Suppressor macrophage (primary cell): ENCODE results near the gene BOLA3.
A peak's percentile ranks its signal among the peaks of the same experiment; 100 is the strongest.
"Not testable (repeated sequence)": the region's sequence is repeated elsewhere in the genome, so short reads cannot be mapped to it uniquely, and the experiment has no call there.

Experiments
- DNase-seq, 4 experiments: peaks; one replicate each; pipeline ENCODE4 v3.0.0-alpha.2; 2020 to 2022
- total RNA-seq, 17 experiments: gene quantifications; one replicate each; lab custom pipeline; 2026; ENCODE audit warnings: mixed read lengths in 6 of 17, inconsistent platforms in 3 of 17; lab: John Stamatoyannopoulos, UW

Gene BOLA3
- total RNA-seq: 10.3 to 28.8 (median 20.9) reads per million in 17 experiments

- peak; percentile 91 to 96 (median 93) for DNase-seq
These were observed at the start of gene BOLA3 for GRCh38 chr2:74147727-74148456. TSS of gene BOLA3 (minus strand) at chr2:74147912. CDS start at chr2:74147874, 38 bp downstream.

DNA sequence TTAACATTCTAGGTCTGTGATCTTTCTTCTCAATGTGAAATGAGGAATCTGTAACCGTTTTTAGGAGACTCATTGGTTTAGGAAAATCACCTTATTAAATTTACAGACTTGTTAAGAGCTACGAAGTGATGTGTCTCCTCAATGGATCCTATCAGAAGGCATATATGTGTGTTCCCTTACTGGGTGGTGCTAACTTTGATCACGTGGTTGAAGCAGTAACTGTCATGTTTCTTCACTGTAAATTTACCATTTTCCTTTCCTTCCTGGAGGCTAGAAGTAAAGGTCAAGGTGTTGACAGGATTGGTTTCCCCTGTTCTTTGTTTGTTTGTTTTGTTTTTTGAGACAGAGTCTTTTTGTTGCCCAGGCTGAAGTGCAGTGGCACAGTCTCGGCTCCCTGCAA, 49.3 kb upstream of the BOLA3 start:
- no peak for DNase-seq

- no peak for DNase-seq
These were observed 47.1 kb upstream of the BOLA3 start for GRCh38 chr2:74194799-74195198.

DNA sequence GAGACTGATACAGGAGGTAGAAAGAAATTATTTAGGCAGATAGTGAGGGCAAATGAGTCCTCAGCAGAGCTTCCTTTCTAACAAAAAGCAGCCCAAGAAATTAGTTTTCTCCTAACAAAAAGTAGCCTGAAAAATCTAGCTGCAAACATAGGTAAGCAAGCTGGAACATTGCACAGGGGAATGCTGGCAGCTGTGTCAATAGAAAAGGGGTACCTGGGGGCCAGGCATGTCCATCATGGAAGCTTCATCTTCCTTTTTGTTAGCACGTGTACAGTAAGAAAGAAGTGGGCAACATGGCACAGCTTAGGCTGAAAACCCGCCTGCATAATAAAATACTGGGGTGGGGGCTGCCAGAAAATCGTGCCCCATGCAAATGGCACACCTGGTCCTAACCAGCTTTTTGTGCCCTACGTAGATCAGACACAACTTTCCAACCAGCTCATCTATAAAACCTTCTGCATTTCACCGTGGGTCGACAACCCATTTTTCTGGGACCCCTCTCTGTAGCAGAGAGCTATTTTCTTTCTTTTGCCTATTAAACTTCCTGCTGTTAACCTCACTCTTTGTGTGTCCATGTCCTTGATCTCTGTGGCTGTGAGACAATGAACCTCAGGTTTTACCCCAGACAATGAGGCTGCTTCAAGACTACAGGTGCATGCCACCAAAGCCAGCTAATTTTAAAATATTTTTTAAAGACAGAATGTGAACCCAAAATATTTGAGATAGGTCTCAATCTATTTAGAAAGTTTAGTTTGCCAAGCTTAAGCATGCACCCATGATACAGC, 44.1 kb upstream of the BOLA3 start:
- DNase-seq: no peak

GRCh38 chr2:74188696-74189095, 41.0 kb upstream of the BOLA3 start:
- DNase-seq: no peak

DNA sequence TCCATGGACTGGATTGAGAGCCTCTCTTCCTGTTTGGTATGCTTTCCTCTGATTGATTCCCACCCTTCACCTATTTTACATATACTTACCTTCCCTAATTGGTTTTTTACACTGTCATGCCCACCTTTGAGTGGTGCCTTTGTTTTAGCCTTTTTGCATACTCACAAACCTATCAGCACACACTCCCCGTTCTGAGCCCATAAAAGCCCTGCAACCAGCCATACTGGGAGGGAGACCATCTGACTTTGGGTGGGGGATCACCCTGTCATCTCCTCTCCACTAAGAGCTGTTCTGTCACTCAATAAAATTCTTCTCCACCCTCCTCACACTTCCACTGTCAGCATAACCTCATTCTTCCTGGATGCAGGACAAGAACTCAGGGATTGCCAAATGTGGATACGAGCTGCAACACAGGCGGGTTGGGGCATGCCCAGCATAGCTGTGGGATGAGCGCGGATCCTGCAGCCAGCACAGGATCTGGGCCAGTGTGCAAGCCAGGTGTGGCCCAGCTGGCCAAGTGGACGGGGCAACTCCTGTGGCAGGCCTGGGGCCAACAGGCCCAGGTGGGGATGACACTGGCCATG, 40.4 kb upstream of the BOLA3 start:
- peak in 1 of 4 experiments; percentile 38 for DNase-seq

GRCh38 chr2:74186706-74187105, 39.0 kb upstream of the BOLA3 start:
- not testable (repeated sequence) for DNase-seq

GRCh38 chr2:74186038-74186437, 38.3 kb upstream of the BOLA3 start:
- peak; percentile 92 to 98 (median 94) for DNase-seq

- DNase-seq: peak in 1 of 4 experiments; percentile 30
These were observed 36.2 kb upstream of the BOLA3 start for GRCh38 chr2:74183878-74184277.

DNA sequence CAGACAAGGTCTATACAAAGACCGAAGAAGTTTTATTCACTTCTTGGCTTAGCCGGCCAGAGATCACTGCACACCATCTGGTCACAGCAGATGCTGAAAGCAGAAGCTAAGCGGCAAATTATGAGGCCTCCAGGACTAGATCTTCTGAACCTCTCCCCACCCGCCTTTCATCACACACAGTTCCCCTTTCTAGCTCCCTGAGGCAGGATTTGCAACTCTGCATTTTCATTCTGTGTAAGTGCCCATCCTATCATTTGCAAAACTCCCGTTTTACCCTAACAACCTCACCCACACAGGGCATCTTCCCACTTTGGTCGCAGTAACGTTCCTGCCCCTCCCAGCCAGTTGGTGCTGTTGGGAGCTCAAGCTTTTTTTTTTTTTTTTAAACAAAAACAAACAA, 34.0 kb upstream of the BOLA3 start:
- peak; percentile 92 to 98 (median 96) for DNase-seq

DNA sequence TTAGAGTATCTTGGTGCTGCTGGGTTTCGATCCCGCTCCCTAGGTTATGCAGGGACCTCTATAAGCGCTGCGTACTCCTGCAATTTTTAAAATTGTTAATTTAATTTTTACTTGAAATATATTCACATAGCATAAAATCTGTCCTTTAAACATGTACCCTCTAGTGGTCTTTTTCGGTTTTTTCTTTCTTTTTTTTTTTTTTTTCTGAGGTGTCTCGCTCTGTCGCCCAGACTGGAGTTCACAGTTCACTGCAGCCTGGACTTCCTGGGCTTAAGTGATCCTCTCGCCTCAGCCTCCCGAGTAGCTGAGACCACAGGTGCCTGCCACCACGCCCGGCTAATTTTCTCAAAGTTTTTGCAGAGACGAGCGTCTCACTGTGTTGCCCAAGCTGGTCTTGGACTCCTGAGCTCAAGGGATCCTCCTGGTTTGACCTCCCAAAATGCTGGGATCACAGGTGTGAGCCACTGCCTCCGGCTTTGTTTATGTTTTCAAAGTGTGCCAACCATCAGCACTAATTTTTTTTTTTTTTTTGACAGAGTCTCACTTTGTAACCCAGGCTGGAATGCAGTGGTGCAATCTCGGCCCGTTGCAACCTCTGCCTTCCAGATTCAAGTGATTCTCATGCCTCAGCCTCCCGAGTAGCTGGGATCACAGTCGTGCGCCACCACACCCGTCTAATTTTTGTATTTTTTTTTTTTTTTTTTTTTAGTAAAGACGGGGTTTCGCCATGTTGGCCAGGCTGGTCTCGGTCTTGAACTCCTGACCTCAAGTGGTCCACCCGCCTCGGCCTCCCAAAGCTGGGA, 31.6 kb upstream of the BOLA3 start:
- DNase-seq: no peak

DNA sequence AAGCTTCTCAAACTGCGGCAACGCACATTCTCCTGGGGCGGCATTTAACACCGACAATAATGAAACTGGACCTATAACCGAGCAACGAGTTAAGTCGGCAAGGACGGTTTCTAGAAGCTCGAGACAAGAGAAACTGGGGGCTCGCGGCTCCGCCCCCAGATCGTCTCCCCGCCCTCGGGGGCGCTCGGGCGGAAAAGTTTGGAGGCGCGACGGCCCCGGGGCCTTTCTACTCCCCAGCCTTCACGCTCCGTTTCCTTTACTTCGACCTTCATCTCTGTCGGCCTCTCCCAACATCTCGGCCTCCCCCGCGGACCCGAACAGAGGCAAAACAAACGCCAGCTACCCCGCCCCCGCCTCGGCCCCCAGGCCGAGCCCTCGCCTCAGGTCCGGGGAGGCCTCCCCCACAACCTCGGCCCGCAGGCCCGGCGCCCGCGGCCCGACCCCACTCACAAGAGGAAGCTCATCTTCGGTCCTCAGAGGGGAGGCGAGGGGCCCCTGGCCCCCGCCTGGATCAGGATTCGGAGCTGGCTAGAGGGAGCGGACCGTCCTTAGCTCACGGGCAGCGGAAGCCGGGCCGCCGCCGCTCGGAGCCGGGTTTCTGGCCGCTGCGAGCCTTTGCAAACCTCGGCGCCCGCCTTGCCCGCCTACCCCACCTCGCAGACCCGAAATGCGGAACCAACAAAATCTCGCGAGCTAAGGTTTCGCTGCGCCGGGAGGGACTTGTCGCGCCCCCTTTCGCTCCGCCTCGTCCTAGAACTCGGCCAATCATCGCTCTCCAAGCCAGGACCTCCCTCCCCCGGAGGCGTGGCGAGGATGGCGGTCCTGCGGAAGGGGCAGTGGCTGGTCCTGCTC, 30.7 kb upstream of the BOLA3 start, which contains the start of gene MOB1A:
MOB1A (minus strand) TSS at position 669 of the 852 bp plus-strand sequence; CDS start at position 464, 205 bp downstream.
- peak; percentile 99 to 100 (median 100) for DNase-seq

- DNase-seq: no peak
These were observed 30.0 kb upstream of the BOLA3 start for GRCh38 chr2:74177696-74178095.

DNA sequence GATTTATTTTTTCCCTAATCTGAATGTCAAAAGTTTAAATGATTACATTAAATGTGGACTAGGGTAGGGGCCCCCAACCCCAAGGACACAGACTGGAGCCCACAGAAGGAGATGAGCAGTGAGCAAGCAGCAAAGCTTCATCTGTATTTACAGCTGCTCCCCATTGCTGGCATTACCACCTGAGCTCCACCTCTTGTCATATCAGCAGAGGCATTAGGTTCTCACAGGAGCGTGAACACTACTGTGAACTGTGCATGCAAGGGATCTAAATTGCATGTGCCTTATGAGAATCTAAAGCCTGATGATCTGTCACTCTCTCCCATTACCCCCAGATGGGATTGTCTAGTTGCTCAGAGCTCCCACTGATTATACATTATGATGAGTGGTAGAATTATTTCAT, 27.2 kb upstream of the BOLA3 start:
- no peak for DNase-seq

- no peak for DNase-seq
These were observed 21.0 kb upstream of the BOLA3 start for GRCh38 chr2:74168739-74169138.

- no peak for DNase-seq
These were observed 17.0 kb upstream of the BOLA3 start for GRCh38 chr2:74164761-74165160.

- no peak for DNase-seq
These were observed 15.2 kb upstream of the BOLA3 start for GRCh38 chr2:74162951-74163350.

DNA sequence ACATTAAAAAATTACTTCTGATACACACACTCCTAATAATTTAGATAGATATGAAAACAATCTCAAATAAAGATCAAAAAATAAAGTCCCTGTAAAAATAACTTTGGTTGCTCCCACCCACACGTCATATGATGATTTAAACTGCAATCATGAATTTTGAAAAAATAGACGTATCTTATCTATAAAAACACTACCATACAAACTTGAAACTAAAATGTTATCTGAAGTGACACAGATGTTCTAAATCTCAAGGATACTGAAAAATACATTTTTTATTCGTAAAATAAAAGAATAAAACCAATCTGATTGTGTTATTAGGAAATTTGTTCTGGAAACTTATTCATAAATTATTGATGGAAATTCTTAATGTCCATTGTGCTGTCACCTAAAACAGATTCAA, 8.1 kb upstream of the BOLA3 start:
- DNase-seq: no peak

- no peak for DNase-seq
These were observed 5.2 kb upstream of the BOLA3 start for GRCh38 chr2:74152954-74153353.

- no peak for DNase-seq
These were observed 2.0 kb upstream of the BOLA3 start for GRCh38 chr2:74149570-74150319.

GRCh38 chr2:74149247-74149525, 1.5 kb upstream of the BOLA3 start:
- DNase-seq: peak in 1 of 4 experiments; percentile 5
